Left renal cortex interstitium (tissue), 4 donors: Measurements from ENCODE around the gene ENO2. TPM values are rescaled to one million over a fixed set of nuclear protein-coding genes. Genes with fewer than 3 reads are reported as not detected.

Source experiments
- DNase-seq, 4 donors: peaks; one replicate each; pipeline ENCODE4 v3.0.0-alpha.2; 2013; ENCODE audit warnings: low read depth in 4 of 4, low spot score in 2 of 4, missing footprints in 1 of 4
- polyA plus RNA-seq, 4 donors: library from polyadenylated mRNA; unstranded; fragments of 120-200 nt; gene quantifications; one replicate each; pipeline ENCODE4 v1.2.1, GENCODE V29; 2013; ENCODE audit not compliant: insufficient read length in 4 of 4

The ENO2 gene
- polyA plus RNA-seq, 4 donors: 9.5 to 19.4 (median 14.6) TPM

DNA sequence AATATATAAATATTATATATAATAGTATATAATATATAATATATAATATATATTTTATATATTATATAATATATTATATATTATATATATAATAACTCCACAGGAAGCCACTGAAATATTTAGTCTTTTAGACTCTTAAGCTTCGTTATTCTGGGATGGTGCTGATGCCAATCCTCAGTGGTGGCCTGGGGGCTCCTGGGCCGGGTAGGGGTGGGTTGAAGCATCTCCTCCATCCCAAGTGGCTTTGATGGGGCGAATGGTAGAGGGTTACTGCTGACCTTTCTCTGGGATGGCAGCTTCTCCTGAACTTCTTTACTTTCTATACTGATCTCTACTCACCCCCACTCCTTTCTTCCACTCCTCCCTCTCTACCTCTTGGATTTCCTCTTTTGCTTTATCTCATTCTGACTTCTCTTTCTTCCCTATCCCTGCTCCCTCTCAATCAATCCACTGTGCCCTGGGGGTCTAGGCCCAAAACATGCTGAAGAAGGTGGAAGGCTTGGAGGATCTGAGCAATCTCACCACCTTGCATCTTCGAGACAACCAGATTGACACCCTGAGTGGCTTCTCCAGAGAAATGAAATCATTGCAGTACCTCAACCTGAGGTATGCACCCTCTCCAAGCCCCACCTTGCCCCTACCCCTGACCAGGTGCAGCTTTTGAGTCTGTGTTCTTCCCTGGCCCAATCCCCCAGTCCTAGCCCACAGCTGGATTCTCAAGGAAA, 4.8 kb upstream of the ENO2 start:
- DNase-seq: no peak

GRCh38 chr12:6912164-6912935, 2.0 kb upstream of the ENO2 start:
- no peak for DNase-seq

- DNase-seq: no peak
Observed at GRCh38 chr12:6914947-6915788, 788 bp downstream of the ENO2 start.

DNA sequence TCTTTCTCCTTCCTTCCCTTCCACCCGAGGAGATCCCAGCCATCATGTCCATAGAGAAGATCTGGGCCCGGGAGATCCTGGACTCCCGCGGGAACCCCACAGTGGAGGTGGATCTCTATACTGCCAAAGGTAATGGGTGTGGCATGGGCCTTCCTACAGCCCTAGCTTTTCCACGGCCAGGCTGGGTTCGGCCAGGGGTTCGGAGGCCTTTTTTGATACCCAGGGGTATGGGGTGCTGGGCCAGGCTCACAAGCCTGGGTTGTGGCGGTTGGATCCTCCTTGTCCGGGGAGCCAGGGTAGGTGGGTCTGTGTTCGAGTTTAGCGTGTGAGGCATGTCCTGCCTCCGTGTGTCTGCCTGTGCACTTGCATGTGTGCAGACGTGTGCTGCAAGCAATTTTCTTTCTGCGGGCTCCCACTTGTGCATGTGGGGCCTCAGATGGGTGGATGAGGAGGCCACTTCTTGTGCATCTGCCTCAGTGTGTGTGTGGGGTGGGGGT, 1.5 kb downstream of the ENO2 start:
- DNase-seq: no peak

DNA sequence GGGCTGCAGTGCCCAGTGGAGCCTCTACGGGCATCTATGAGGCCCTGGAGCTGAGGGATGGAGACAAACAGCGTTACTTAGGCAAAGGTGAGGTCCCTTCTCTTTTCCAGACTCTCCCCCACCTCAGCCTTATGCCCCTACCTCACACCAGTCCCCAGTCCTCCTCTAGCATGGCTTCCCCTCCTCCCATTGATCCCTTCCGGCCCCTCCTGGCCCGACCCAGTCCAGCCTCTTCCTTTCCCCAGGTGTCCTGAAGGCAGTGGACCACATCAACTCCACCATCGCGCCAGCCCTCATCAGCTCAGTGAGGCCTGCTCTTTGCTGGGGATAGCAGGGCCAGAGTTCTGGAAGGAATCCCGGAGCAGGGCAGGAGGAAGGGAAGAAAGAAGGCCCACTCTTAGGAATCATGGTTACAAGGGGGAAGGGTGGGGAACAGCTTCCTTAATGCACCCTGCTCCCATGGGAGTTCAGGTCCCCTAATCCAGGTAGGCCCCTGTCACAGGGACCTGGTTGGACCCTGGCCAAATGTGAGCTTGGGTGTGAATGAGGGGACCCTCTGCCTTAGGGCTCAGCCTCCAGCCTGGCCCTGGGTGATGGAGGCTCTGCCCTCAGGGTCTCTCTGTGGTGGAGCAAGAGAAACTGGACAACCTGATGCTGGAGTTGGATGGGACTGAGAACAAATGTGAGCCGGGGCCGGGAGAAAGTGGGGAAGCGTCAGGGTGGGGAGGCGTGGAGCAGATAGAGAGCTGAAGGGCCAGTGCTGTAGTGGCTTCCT, 2.2 kb downstream of the ENO2 start:
- no peak for DNase-seq

DNA sequence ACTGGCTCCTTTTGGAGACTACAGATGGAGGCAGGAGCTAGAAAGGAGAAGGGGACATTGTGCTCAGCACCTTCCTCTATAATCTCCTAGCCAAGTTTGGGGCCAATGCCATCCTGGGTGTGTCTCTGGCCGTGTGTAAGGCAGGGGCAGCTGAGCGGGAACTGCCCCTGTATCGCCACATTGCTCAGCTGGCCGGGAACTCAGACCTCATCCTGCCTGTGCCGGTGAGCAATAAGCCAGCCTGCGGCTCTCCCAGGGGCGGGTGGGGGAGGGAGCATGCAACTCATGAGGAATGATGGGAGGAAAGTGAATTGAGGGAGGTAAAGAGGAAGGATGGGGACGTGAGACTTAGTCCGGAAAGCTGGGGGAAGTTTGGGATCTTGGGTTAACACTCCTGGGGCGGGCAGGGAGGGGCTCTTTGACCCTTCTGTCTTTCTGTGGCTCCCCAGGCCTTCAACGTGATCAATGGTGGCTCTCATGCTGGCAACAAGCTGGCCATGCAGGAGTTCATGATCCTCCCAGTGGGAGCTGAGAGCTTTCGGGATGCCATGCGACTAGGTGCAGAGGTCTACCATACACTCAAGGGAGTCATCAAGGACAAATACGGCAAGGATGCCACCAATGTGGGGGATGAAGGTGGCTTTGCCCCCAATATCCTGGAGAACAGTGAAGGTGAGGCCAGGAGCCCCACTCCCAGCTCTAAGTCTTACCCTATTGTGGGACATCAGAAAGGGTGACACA, 3.3 kb downstream of the ENO2 start:
- no peak for DNase-seq

DNA sequence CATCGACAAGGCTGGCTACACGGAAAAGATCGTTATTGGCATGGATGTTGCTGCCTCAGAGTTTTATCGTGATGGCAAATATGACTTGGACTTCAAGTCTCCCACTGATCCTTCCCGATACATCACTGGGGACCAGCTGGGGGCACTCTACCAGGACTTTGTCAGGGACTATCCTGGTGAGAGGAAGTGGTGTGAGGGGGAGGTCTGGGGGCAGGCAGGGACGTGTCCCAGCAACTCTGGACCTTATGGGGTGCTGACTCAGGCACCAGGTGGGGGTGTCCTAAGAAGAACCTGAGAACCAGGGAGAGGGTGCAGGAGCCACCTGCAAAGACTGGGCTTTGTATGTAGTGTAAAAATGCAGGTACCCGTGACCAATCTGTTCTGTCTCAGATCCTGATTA, 5.2 kb downstream of the ENO2 start:
- DNase-seq: no peak

- no peak for DNase-seq
Observed at GRCh38 chr12:6921539-6921938, 7.2 kb downstream of the ENO2 start.

DNA sequence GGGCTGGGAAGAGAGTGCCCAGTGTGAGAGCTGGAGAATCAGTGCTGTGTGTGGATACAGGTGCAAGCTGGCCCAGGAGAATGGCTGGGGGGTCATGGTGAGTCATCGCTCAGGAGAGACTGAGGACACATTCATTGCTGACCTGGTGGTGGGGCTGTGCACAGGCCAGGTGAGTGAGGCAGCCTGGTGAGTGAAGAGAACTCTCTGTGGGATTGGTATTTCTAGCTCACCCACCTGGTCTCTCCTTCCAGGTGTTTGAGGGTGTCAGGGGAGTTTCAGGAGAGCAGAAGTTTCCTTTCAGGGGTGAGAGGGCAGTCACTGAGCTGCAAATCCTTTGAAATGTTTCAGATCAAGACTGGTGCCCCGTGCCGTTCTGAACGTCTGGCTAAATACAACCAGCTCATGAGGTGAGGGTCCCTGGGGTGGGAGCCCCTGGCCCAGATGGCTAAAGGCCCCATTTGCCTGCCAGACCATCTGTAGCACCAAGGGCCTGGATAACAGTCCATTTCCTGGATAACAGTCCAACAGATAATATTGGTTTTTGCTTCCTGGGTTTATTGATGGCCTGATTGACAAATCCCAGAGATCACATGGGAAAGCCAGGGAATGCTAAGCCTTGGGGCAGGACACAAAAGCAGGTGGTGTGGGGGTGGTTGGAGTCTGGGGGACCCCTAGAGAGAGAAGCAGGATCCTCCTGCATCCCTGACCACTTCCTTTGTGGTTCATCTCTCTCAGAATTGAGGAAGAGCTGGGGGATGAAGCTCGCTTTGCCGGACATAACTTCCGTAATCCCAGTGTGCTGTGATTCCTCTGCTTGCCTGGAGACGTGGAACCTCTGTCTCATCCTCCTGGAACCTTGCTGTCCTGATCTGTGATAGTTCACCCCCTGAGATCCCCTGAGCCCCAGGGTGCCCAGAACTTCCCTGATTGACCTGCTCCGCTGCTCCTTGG, 7.9 kb downstream of the ENO2 start:
- no peak for DNase-seq

DNA sequence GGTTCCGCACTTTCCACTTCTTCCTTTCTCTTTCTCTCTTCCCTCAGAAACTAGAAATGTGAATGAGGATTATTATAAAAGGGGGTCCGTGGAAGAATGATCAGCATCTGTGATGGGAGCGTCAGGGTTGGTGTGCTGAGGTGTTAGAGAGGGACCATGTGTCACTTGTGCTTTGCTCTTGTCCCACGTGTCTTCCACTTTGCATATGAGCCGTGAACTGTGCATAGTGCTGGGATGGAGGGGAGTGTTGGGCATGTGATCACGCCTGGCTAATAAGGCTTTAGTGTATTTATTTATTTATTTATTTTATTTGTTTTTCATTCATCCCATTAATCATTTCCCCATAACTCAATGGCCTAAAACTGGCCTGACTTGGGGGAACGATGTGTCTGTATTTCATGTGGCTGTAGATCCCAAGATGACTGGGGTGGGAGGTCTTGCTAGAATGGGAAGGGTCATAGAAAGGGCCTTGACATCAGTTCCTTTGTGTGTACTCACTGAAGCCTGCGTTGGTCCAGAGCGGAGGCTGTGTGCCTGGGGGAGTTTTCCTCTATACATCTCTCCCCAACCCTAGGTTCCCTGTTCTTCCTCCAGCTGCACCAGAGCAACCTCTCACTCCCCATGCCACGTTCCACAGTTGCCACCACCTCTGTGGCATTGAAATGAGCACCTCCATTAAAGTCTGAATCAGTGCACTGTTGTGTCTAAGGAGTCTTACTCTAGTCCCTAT, 8.8 kb downstream of the ENO2 start:
- no peak for DNase-seq

GRCh38 chr12:6923851-6924250, 9.5 kb downstream of the ENO2 start:
- DNase-seq: no peak

GRCh38 chr12:6925239-6925539, 10.8 kb downstream of the ENO2 start:
- DNase-seq: no peak

- DNase-seq: peak in 1 of 4 donors; percentile 71
Observed at GRCh38 chr12:6925540-6926279, 11.3 kb downstream of the ENO2 start.

GRCh38 chr12:6927379-6928021, 13.1 kb downstream of the ENO2 start, which contains the start of gene ATN1:
TSS of gene ATN1 (plus strand) at chr12:6927959. CDS start at chr12:6934002, 6,043 bp downstream.
- peak in 3 of 4 donors; percentile 79 to 88 (median 85) for DNase-seq

- no peak for DNase-seq
Observed at GRCh38 chr12:6928022-6928702, 13.8 kb downstream of the ENO2 start.
